ENCODE results near the gene ITSN1. TPM values are rescaled to one million over a fixed set of nuclear protein-coding genes. Genes with fewer than 3 reads are reported as not detected.

Gene ITSN1
- total RNA-seq, 1 donor from 2014 or later: 44.0 TPM

DNA sequence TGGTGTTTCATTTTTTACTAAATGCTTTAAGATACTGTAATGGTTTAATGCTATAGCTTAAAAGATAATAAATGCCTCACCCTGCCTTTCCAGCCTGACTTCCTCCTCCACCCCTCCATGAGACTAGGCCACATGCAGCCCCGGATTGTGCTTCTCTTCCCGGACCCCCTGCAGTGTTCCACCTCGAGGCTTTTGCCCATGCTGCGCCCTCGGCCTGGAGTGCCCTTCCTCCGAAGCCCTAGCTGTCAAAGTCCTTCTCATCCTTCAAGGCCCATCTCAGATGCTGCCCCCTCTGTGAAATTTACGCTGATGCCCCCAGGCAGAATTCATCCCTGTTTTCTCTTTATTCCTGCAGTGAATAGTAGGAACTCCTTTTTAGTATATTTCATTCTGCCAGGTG is 174.8 kb downstream of the ITSN1 start:
- no peaks in the 10 kb centered on the region for H3K27me3 Mint-ChIP-seq (ENCODE audit: unreplicated experiment)
- peak overlapping the region; percentile 64 for H3K27ac Mint-ChIP-seq (ENCODE audit: unreplicated experiment)
- no peak for TF ChIP-seq CTCF (IDR thresholded peaks at IDR 0.05)
- peaks cover 41% of the 10 kb centered on the region for H3K36me3 Mint-ChIP-seq (ENCODE audit: unreplicated experiment)
- peaks cover 66% of the 10 kb centered on the region for H3K4me1 Mint-ChIP-seq (ENCODE audit: unreplicated experiment)
- DNase-seq (ENCODE audit: extremely low spot score, unreplicated experiment): no peak
- H3K4me3 Mint-ChIP-seq (ENCODE audit: unreplicated experiment): no peak overlapping the region
- no peaks in the 10 kb centered on the region for H3K9me3 Mint-ChIP-seq (ENCODE audit: unreplicated experiment)

DNA sequence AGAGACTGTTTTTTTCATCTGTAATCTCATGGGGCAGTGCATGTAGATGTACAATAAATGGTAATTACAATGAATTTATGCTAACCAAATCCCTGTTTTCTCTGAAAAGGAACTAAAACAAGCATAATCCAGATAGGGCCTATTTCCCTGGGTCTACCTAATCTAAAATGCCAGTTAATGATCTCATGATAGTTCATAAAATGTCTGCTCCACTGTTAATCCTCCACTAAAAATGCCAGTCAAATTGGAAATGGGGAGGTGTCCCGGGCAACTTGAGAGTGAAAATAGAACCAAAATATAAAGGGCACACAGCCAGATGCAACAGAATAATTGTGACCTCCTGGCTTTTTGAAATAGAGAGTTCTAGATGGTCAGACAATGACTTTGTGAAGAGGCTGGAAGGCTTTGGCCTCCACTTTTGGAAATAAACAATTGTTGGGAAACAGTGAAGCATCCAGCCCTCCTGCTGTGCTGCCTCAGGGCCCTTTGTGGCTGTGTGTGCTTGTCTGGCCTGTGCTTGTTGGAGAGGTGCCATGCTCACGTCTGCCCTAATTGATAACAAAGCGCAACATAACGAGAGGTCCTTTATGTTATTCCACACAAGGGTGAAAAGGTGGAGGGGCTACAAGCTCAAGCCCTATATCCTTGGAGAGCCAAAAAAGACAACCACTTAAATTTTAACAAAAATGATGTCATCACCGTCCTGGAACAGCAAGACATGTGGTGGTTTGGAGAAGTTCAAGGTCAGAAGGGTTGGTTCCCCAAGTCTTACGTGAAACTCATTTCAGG is 175.6 kb downstream of the ITSN1 start:
- Mint-ChIP-seq H3K4me3 (ENCODE audit: unreplicated experiment) (no peak overlapping the region), H3K27me3 (ENCODE audit: unreplicated experiment) (no peaks in the 10 kb centered on the region), H3K9me3 (ENCODE audit: unreplicated experiment) (no peaks in the 10 kb centered on the region), H3K36me3 (ENCODE audit: unreplicated experiment) (peaks cover 38% of the 10 kb centered on the region), H3K4me1 (ENCODE audit: unreplicated experiment) (peaks cover 70% of the 10 kb centered on the region), H3K27ac (ENCODE audit: unreplicated experiment) (peak overlapping the region; percentile 39)
- DNase-seq (ENCODE audit: extremely low spot score, unreplicated experiment): no peak
- TF ChIP-seq CTCF (IDR thresholded peaks at IDR 0.05): no peak

- TF ChIP-seq CTCF (IDR thresholded peaks at IDR 0.05): no peak
- peaks cover 80% of the 10 kb centered on the region for H3K4me1 Mint-ChIP-seq (ENCODE audit: unreplicated experiment)
- H3K4me3 Mint-ChIP-seq (ENCODE audit: unreplicated experiment): no peak overlapping the region
- H3K9me3 Mint-ChIP-seq (ENCODE audit: unreplicated experiment): no peaks in the 10 kb centered on the region
- no peak for DNase-seq (ENCODE audit: extremely low spot score, unreplicated experiment)
- no peaks in the 10 kb centered on the region for H3K27me3 Mint-ChIP-seq (ENCODE audit: unreplicated experiment)
- no peak overlapping the region for H3K27ac Mint-ChIP-seq (ENCODE audit: unreplicated experiment)
- H3K36me3 Mint-ChIP-seq (ENCODE audit: unreplicated experiment): peaks cover 31% of the 10 kb centered on the region
These were observed 178.0 kb downstream of the ITSN1 start for GRCh38 chr21:33820230-33820770.

- no peak overlapping the region for H3K27ac Mint-ChIP-seq (ENCODE audit: unreplicated experiment)
- no peak for DNase-seq (ENCODE audit: extremely low spot score, unreplicated experiment)
- H3K4me1 Mint-ChIP-seq (ENCODE audit: unreplicated experiment): peaks cover 81% of the 10 kb centered on the region
- H3K27me3 Mint-ChIP-seq (ENCODE audit: unreplicated experiment): no peaks in the 10 kb centered on the region
- no peaks in the 10 kb centered on the region for H3K9me3 Mint-ChIP-seq (ENCODE audit: unreplicated experiment)
- H3K36me3 Mint-ChIP-seq (ENCODE audit: unreplicated experiment): peaks cover 27% of the 10 kb centered on the region
- H3K4me3 Mint-ChIP-seq (ENCODE audit: unreplicated experiment): no peak overlapping the region
- TF ChIP-seq CTCF (IDR thresholded peaks at IDR 0.05): no peak
These were observed 178.5 kb downstream of the ITSN1 start for GRCh38 chr21:33820798-33821197.

DNA sequence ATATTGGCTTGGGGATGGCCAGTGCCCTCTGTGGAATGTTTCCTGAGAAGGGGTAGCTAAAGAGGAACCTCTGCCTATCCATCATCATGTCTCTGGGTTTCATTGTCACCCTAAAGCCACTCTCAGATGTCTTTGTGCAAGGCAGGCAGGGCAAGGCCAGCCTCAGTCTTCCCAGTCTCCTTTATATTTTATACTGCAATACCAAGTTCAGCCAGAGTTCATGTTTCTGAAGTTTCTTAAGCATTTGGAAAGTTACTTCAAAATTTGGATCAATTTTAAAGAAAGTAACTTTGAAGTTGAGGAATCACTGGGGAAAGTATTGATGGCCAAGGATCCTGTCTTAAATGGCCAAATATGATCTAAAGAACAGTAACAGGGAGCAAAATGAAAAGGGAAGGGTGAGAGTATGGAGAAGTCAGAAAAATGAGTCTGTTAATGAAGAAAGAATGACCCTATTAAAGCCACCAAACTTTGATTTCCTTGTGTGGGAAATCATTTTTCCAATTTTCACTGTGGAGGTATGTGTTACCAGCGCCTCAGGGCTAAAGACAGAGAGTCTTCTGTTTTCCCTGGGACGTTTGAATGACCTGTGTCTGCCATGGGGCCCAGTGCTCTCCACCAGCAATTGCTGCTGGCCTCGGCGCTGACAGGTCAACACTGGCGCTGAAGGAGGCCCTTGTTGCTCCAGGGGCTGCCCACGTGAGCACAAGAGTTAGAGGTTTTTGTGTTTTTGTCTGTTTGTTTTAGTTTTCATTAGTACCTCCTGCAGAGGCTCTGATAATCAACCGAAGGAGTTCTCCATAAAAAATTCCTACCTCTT is 179.4 kb downstream of the ITSN1 start:
- peaks cover 83% of the 10 kb centered on the region for H3K4me1 Mint-ChIP-seq (ENCODE audit: unreplicated experiment)
- H3K27me3 Mint-ChIP-seq (ENCODE audit: unreplicated experiment): no peaks in the 10 kb centered on the region
- no peak for DNase-seq (ENCODE audit: extremely low spot score, unreplicated experiment)
- peak overlapping the region; percentile 52 for H3K27ac Mint-ChIP-seq (ENCODE audit: unreplicated experiment)
- peaks cover 21% of the 10 kb centered on the region for H3K36me3 Mint-ChIP-seq (ENCODE audit: unreplicated experiment)
- H3K9me3 Mint-ChIP-seq (ENCODE audit: unreplicated experiment): no peaks in the 10 kb centered on the region
- H3K4me3 Mint-ChIP-seq (ENCODE audit: unreplicated experiment): no peak overlapping the region
- TF ChIP-seq CTCF (IDR thresholded peaks at IDR 0.05): peak; percentile 9

All from osteocyte (in vitro differentiated cells).